Keratinocyte (primary cell): ENCODE results near the gene OTOGL.

ENCODE experiments used
- EZH2 ChIP-seq: IDR thresholded peaks from one replicate; pipeline ENCODE4 v1.6.1; 2012; ENCODE audit warnings: inconsistent platforms, mild to moderate bottlenecking, low read length, moderate library complexity
- TF ChIP-seq, protein P1 (sequence below), 3 experiments: IDR thresholded peaks in 1 of 3; conservative IDR thresholded peaks in 1 of 3; optimal IDR thresholded peaks in 1 of 3; 2 replicates in 2 of 3; 3 replicates in 1 of 3; pipeline versions ENCODE3 to v1.5.1; 2011; ENCODE audit warnings: low read length in 3 of 3, mild to moderate bottlenecking in 3 of 3, moderate library complexity in 2 of 3, control low read depth in 1 of 3, inconsistent platforms in 1 of 3; ENCODE audit not compliant: insufficient read depth in 2 of 3; ENCODE audit errors: extremely low read depth in 1 of 3

DNA sequence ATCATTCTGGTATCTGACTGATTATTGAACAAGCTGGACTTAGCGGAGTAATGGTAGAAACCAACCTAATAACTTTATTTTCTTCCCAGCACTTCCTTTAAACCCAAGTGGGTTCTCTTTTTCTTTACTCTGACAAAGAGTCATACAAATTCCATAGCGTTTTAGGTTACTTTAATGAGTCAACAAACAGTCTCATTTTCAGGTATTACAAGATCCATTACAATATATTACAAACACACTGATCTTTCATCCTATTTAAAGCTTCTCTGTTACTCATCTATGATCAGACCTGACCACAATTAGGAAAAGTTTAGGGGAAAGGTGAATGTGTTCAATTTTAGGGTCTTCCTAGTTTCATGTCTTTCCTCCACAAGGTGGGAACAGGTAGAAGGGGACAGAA, 305.3 kb downstream of the OTOGL start:
- TF ChIP-seq, protein P1, sequence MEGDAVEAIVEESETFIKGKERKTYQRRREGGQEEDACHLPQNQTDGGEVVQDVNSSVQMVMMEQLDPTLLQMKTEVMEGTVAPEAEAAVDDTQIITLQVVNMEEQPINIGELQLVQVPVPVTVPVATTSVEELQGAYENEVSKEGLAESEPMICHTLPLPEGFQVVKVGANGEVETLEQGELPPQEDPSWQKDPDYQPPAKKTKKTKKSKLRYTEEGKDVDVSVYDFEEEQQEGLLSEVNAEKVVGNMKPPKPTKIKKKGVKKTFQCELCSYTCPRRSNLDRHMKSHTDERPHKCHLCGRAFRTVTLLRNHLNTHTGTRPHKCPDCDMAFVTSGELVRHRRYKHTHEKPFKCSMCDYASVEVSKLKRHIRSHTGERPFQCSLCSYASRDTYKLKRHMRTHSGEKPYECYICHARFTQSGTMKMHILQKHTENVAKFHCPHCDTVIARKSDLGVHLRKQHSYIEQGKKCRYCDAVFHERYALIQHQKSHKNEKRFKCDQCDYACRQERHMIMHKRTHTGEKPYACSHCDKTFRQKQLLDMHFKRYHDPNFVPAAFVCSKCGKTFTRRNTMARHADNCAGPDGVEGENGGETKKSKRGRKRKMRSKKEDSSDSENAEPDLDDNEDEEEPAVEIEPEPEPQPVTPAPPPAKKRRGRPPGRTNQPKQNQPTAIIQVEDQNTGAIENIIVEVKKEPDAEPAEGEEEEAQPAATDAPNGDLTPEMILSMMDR (optimal IDR thresholded peaks at IDR 0.05 in 1 of 3, IDR thresholded peaks at IDR 0.05 in 1 of 3, conservative IDR thresholded peaks at IDR 0.05 in 1 of 3; ENCODE audit: extremely low read depth in 1 of 3, insufficient read depth in 2 of 3, low read length in 3 of 3), result no peak
- TF ChIP-seq EZH2, result no peak
